Measurements from ENCODE around the gene SLC16A9. TPM values are rescaled to one million over a fixed set of nuclear protein-coding genes. Genes with fewer than 3 reads are reported as not detected.
A peak's percentile ranks its signal among the peaks of the same experiment; 100 is the strongest.

The SLC16A9 gene
- total RNA-seq, 2 donors from 2014 or later: 0.24 to 0.45 TPM

DNA sequence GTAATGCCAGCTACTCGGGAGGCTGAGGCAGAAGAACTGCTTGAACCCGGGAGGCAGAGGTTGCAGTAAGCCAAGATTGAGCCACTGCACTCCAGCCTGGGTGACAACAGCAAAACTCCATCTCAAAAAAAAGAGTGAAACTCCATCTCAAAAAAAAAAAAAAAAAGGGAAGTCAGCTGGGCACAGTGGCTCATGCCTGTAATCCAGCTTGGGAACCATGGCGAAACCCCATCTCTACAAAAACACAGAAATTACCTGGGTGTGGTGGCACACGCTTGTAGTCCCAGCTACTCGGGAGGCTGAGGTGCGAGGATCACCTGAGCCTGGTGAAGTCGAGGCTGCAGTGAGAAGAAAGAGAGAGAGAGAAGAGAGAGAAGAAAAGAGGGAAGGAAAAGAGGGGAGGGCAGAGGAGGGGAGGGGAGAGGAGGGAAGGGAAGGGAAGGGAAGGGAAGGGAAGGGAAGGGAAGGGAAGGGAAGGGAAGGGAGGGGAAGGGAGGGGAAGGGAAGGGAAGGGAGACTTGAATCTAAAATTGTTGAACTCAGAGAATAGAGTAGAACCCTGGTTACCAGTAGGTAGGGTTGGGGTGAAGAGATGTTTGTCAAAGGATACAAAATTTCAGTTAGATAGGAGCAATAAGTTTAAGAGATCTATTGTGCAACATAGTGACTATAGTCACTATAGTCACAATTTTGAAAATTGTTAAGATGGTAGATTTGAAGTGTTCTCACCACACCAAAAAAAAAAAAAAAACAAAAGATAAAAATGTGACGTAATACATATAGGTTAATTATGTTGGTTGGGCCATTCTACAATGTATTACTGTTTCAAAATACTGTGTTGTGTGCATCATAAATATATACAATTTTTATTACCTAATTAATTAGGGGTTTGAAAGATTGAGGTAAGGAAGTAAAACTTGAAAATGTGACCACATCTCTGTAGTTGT lies 2.5 kb downstream of the SLC16A9 start:
- no peak overlapping the region for H3K27ac Mint-ChIP-seq
- DNase-seq (ENCODE audit: low spot score): no peak
- H3K36me3 Mint-ChIP-seq: no peaks in the 10 kb centered on the region
- no peak overlapping the region for H3K4me3 Mint-ChIP-seq
- H3K9me3 Mint-ChIP-seq: no peaks in the 10 kb centered on the region
- H3K4me1 Mint-ChIP-seq (ENCODE audit: low read depth in 2 of 2): no peaks in the 10 kb centered on the region
- no peak for ATAC-seq
- H3K27me3 Mint-ChIP-seq: peaks cover 27 to 49% of the 10 kb centered on the region in 2 donors

DNA sequence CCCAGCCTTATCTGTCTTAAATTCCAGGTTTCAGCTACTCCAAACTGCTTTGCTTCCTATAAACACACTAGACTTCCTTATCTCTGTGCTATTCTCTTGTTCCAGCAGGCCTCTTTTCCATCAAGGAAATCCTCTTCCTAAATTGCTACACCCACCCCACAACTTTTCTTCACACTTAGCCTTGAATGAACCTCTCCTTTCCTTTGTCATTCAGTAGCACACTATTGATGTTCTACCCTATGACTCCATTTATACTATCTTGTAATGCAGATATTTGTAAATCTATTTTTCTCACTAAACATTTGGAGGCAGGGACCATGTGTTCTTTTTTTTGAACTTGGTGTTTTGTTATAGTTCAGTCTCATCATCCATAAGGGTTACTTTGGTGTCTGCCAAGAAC lies 3.7 kb downstream of the SLC16A9 start:
- Mint-ChIP-seq H3K4me3 (no peak overlapping the region), H3K36me3 (no peaks in the 10 kb centered on the region), H3K27ac (no peak overlapping the region), H3K4me1 (ENCODE audit: low read depth in 2 of 2) (no peaks in the 10 kb centered on the region), H3K9me3 (no peaks in the 10 kb centered on the region), H3K27me3 (peaks cover 27 to 50% of the 10 kb centered on the region in 2 donors)
- DNase-seq (ENCODE audit: low spot score): no peak
- no peak for ATAC-seq

DNA sequence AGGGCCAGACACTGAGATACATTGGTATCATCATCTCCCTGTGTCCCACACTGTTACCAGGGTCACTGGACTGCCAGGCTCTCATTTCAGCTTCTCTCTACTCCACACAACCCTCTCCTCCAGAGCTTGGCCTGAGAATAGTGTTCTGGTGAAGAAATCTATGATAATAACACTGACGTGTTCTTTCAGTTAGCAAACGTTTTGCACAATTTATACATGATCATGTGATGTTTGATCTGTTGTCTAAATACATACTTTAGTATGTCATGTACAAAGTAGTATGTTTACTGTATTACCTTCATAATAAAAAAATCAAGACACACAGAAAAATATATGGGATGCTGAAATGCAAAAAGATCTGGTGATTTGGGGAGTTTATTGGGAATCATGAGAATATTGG lies 5.0 kb downstream of the SLC16A9 start:
- DNase-seq (ENCODE audit: low spot score) (no peak), ATAC-seq (no peak)
- H3K4me1 Mint-ChIP-seq (ENCODE audit: low read depth in 2 of 2): no peaks in the 10 kb centered on the region
- no peaks in the 10 kb centered on the region for H3K9me3 Mint-ChIP-seq
- no peak overlapping the region for H3K4me3 Mint-ChIP-seq
- H3K27me3 Mint-ChIP-seq: peaks cover 26 to 50% of the 10 kb centered on the region in 2 donors
- H3K27ac Mint-ChIP-seq: no peak overlapping the region
- no peaks in the 10 kb centered on the region for H3K36me3 Mint-ChIP-seq

DNA sequence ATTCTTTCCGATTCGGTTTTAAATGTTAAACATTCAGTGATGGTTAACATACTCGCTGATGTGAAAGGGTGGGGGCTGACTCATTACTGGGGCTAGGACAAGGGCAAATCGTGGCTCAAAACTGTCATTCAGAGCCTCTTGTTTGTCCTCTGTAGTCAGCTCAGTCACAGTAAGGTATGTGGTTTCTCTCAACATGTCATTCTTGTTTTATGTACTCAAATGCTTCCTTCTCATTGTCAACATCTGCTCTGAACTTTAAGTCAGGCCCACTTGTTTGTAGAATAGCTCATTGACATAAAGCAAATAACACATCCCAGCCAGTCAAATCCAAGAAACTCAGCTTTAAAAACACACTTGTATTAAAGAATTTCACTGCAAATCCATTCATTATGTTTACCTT lies 7.3 kb downstream of the SLC16A9 start:
- H3K27me3 Mint-ChIP-seq: peaks cover 22 to 50% of the 10 kb centered on the region in 2 donors
- no peaks in the 10 kb centered on the region for H3K9me3 Mint-ChIP-seq
- H3K4me3 Mint-ChIP-seq: no peak overlapping the region
- H3K4me1 Mint-ChIP-seq (ENCODE audit: low read depth in 2 of 2): no peaks in the 10 kb centered on the region
- peak in 1 of 2 donors; percentile 44 for ATAC-seq
- DNase-seq (ENCODE audit: low spot score): no peak
- no peaks in the 10 kb centered on the region for H3K36me3 Mint-ChIP-seq
- H3K27ac Mint-ChIP-seq: no peak overlapping the region

DNA sequence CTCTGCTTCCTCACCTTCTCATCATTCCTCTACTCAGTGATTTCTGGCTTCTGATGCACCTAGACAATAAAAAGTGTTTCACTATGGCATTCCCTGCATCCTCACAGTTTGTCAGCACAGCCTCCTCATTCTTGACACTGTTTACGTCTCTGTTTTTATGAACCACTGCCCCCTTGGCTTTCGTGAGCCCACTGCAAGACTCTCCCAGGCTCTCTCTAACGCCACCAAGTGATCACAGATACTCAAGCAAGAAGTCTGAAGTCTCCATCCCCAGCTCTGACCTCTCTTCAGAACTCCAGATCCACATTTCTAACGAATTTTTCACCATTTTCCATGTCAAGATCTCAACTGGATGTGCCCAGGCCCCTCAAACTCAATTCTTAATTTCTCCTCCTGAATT lies 8.9 kb downstream of the SLC16A9 start:
- no peak overlapping the region for H3K27ac Mint-ChIP-seq
- no peaks in the 10 kb centered on the region for H3K36me3 Mint-ChIP-seq
- no peak for DNase-seq (ENCODE audit: low spot score)
- H3K4me3 Mint-ChIP-seq: no peak overlapping the region
- no peaks in the 10 kb centered on the region for H3K9me3 Mint-ChIP-seq
- H3K4me1 Mint-ChIP-seq (ENCODE audit: low read depth in 2 of 2): no peaks in the 10 kb centered on the region
- peaks cover 18 to 36% of the 10 kb centered on the region in 2 donors for H3K27me3 Mint-ChIP-seq
- ATAC-seq: no peak

DNA sequence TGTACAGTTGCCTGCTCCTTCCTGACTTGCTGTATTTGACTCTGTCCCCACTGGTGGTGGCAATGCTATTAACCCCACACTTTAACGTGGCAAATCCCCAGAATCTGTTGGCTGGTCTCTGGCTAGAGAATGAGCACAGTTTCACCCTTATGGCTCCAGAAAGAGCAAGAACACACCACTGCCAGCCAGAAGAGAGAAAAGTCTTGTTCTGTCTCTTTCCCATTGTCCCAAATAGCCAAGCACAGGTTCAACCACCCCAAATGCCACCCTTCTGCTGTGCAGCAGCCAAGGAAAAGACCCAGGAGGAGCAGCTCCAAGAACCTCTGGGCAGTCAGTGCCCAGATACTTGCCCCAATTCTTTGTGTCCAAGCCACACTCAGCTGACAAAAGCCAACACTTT lies 11.3 kb downstream of the SLC16A9 start:
- ATAC-seq (no peak), DNase-seq (ENCODE audit: low spot score) (no peak)
- Mint-ChIP-seq H3K27me3 (peaks cover 15 to 35% of the 10 kb centered on the region in 2 donors), H3K36me3 (no peaks in the 10 kb centered on the region), H3K27ac (no peak overlapping the region), H3K4me1 (ENCODE audit: low read depth in 2 of 2) (no peaks in the 10 kb centered on the region), H3K4me3 (no peak overlapping the region), H3K9me3 (no peaks in the 10 kb centered on the region)

DNA sequence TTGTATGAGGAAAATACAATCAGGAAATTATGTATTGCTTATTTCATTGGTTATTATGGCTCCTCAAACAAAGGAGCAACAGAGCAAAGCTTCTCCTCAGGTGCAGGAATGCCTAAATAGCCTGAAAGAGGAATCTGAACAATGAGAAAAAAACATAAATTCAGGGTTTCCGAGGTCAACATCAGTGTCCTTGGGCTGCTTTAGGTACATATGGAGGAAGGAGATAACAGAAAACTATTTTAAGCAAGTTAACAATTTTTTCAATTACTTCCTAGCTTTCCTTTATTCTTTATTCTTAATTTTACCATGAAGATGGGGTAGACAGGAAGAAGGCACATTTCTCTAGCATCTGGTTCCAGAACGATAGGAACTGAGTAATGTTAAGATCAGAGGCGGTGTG lies 14.0 kb downstream of the SLC16A9 start:
- H3K4me1 Mint-ChIP-seq (ENCODE audit: low read depth in 2 of 2): no peaks in the 10 kb centered on the region
- no peak for ATAC-seq
- H3K27me3 Mint-ChIP-seq: peaks cover 9 to 15% of the 10 kb centered on the region in 2 donors
- H3K27ac Mint-ChIP-seq: no peak overlapping the region
- H3K36me3 Mint-ChIP-seq: no peaks in the 10 kb centered on the region
- no peak overlapping the region for H3K4me3 Mint-ChIP-seq
- H3K9me3 Mint-ChIP-seq: no peaks in the 10 kb centered on the region
- DNase-seq (ENCODE audit: low spot score): no peak

DNA sequence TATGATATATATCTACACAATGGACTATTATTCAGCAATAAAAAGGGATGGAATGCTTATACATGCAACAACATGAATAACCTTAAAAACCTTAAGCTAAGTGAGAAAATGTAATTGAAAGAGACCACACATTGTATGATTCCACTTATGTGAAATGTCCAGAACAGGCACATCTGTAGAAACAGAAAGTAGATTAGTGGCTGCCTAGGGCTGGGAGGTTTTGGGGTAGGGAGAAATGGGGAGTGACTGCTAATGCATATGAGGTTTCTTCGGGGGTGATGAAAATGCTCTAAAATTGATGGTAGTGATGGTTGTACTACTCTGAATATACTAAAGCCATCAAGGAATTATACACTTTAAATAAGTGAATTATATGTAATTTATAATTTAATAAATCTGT lies 14.7 kb downstream of the SLC16A9 start:
- Mint-ChIP-seq H3K27me3 (peaks cover 10 to 19% of the 10 kb centered on the region in 2 donors), H3K4me3 (no peak overlapping the region), H3K36me3 (no peaks in the 10 kb centered on the region), H3K27ac (no peak overlapping the region), H3K4me1 (ENCODE audit: low read depth in 2 of 2) (no peaks in the 10 kb centered on the region), H3K9me3 (no peaks in the 10 kb centered on the region)
- DNase-seq (ENCODE audit: low spot score): no peak
- no peak for ATAC-seq

DNA sequence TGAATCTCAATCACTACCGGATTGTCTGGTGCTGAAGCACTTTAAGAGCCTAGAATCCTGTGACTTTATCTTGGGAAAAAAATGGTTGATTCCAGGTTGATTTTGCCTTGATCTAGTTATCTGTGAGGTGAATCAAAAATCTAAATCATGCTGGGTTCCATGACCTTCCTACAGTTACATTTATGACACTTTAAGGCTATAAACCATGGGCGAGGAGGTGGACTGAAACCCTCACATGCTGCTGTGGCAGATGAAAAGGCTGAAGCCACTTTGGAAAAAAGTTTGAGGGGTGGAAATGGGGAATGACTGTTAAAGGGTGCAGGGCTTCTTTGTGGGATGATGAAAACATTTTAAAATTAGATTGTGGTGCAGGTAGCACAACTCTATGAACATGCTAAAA lies 17.5 kb downstream of the SLC16A9 start:
- no peak for ATAC-seq
- Mint-ChIP-seq H3K27me3 (peaks cover 7% of the 10 kb centered on the region in 2 donors), H3K9me3 (no peaks in the 10 kb centered on the region), H3K36me3 (no peaks in the 10 kb centered on the region), H3K4me1 (ENCODE audit: low read depth in 2 of 2) (no peaks in the 10 kb centered on the region), H3K4me3 (no peak overlapping the region), H3K27ac (no peak overlapping the region)
- no peak for DNase-seq (ENCODE audit: low spot score)

DNA sequence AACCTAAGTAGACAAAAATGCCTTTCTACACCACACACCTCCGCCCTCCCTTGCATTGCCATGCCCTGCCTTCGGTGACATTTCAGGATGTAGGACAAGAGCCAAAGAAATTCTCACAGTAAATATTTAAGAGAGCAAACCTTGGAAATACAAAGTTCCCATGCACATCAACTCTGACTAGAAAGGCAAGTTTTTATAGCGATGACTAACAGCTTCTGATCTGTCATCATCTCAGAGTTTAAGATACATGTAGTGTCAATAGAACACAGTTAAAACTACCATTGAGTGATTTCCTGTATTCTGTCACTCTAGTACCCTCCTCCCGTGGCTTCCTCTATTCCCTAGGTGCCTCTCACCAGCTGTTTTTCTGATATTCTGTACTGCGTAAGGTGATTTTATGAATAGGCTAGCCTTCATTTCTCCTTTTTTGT lies 20.7 kb downstream of the SLC16A9 start:
- no peaks in the 10 kb centered on the region for H3K9me3 Mint-ChIP-seq
- H3K4me1 Mint-ChIP-seq (ENCODE audit: low read depth in 2 of 2): no peaks in the 10 kb centered on the region
- H3K36me3 Mint-ChIP-seq: no peaks in the 10 kb centered on the region
- H3K27me3 Mint-ChIP-seq: peaks cover 7% of the 10 kb centered on the region in 2 donors
- H3K27ac Mint-ChIP-seq: no peak overlapping the region
- no peak for ATAC-seq
- no peak overlapping the region for H3K4me3 Mint-ChIP-seq
- DNase-seq (ENCODE audit: low spot score): no peak

DNA sequence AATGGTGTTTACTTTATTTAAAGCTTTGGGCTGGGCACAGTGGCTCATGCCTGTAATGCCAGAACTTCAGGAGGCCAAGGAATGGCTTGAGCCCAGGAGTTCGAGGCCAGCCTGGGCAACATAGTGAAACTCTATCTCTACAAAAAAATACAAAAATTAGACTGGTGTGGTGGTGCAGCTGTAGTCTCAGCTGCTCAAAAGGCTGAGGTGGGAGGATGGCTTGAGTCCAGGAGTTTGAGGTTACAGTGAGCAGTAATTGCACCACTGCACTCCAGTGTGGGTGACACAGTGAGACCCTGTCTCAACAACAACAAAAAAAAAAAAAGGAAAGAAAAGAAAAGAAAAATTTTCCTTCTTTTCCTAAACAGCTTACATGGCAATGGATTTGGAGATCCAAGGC lies 22.0 kb downstream of the SLC16A9 start:
- Mint-ChIP-seq H3K9me3 (no peaks in the 10 kb centered on the region), H3K27ac (no peak overlapping the region), H3K4me3 (no peak overlapping the region), H3K27me3 (peaks cover 7% of the 10 kb centered on the region in 2 donors), H3K4me1 (ENCODE audit: low read depth in 2 of 2) (no peaks in the 10 kb centered on the region), H3K36me3 (no peaks in the 10 kb centered on the region)
- ATAC-seq: no peak
- no peak for DNase-seq (ENCODE audit: low spot score)

DNA sequence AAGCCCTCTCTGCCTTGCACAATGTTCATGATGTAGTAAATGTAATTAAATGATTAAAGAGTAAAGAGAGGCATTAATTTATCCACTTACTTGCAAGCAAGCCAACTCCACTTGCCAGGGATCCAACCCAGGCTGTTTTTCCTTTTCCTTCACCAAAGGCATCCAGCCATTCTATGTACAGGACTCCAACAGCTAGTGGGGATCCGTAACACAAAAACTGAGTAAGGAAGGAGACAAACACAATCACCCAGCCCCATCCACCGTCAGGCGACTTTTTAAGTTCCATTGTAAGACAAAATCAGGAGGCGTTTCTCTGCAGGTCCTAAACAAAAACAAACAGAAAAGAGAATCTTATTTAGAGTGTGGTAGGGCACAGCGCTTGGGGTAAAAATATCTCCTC lies 25.6 kb downstream of the SLC16A9 start:
- no peak for DNase-seq (ENCODE audit: low spot score)
- no peak for ATAC-seq
- Mint-ChIP-seq H3K36me3 (no peaks in the 10 kb centered on the region), H3K4me1 (ENCODE audit: low read depth in 2 of 2) (no peaks in the 10 kb centered on the region), H3K27me3 (peaks cover 0 to 2% of the 10 kb centered on the region in 2 donors), H3K4me3 (no peak overlapping the region), H3K9me3 (peaks cover 3% of the 10 kb centered on the region), H3K27ac (no peak overlapping the region)

DNA sequence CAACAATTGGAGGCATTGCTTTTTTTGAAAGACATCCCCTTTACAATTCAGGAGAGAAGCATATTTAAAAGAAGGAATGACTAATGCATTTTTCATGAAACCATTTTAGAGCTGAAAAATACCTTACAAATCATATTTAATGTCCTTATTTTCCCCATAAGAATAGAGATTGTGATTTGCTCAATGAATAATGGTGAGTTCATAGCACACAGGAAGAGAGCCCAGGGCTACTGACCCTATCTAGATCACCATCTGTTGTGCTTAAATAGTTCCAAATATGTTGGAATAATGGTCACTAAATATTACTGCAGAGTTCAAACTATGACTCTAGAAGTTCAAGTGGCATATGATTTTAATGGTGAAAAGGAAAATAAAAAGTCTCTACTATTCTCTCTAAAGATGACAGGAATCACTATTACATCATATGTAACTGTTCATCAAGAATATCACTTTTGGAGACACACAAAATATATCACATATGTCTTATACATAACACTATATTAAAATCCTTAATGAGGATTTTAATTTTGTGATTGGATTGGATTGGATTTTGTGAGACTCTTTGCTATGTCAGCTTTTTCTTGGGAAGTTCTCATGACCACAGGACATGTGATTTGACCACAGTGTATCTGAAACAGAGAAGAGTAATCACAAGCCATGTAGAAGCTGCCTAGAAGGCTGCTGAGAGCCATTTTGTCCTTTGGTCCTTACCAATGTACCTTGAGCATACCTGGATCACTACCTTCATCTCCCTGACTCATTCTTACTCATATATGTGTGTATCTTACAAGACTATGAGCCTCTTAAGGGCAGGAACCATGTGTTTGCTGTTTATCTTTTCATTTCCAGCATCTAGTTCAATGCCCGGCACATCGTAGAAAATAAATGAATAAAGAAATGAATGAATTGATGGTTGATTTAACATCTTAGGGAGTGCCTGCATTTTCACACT lies 26.4 kb downstream of the SLC16A9 start:
- peaks cover 0 to 2% of the 10 kb centered on the region in 2 donors for H3K27me3 Mint-ChIP-seq
- ATAC-seq (no peak), DNase-seq (ENCODE audit: low spot score) (no peak)
- no peak overlapping the region for H3K27ac Mint-ChIP-seq
- H3K4me3 Mint-ChIP-seq: no peak overlapping the region
- H3K36me3 Mint-ChIP-seq: no peaks in the 10 kb centered on the region
- H3K9me3 Mint-ChIP-seq: peaks cover 3% of the 10 kb centered on the region
- no peaks in the 10 kb centered on the region for H3K4me1 Mint-ChIP-seq (ENCODE audit: low read depth in 2 of 2)

DNA sequence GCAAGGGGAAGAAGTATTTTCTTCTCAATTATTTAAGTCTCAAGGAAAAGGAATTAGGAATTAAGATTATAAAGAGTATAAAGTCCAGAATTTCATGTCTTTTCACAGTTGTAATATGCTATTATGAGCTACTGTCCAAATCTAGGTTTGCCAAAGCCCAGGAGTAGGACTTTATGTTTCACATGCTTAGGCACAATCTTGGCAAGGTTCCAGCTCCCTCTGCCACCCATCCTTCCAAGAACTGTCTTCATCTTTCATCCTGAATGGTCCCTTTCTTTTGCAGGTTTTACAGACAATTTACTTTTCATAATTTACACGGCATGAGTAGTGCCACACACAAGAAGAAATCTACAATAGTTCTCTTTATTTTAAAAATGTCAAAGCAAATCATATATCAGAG lies 29.5 kb downstream of the SLC16A9 start:
- no peak for ATAC-seq
- peaks cover 3% of the 10 kb centered on the region for H3K9me3 Mint-ChIP-seq
- no peak overlapping the region for H3K27ac Mint-ChIP-seq

More for the DNA sequence above, 29.5 kb downstream of the SLC16A9 start:
- Mint-ChIP-seq H3K36me3 (no peaks in the 10 kb centered on the region), H3K27me3 (peaks cover 0 to 2% of the 10 kb centered on the region in 2 donors), H3K4me3 (no peak overlapping the region), H3K4me1 (ENCODE audit: low read depth in 2 of 2) (no peaks in the 10 kb centered on the region)
- no peak for DNase-seq (ENCODE audit: low spot score)
